Immature natural killer cell (primary cell): ENCODE data around the gene KCNJ11. TPM values are rescaled to one million over a fixed set of nuclear protein-coding genes. Genes with fewer than 3 reads are reported as not detected.

Source experiments
- DNase-seq, 3 donors: peaks; one replicate each; pipeline ENCODE4 v3.0.0; 2022; ENCODE audit warnings: mixed read lengths in 1 of 3
- H3K27ac Mint-ChIP-seq, 6 donors: one replicate each; pipeline ENCODE4 v1.8.0; 2020; ENCODE audit warnings: mixed read lengths in 6 of 6, mild to moderate bottlenecking in 5 of 6, inconsistent platforms in 4 of 6, moderate library complexity in 3 of 6
- H3K27me3 Mint-ChIP-seq, 3 donors: one replicate each; pipeline ENCODE4 v1.8.0; 2020 to 2021; ENCODE audit warnings: low read depth in 3 of 3, mild to moderate bottlenecking in 3 of 3, mixed read lengths in 3 of 3, moderate library complexity in 3 of 3, inconsistent platforms in 1 of 3
- H3K36me3 Mint-ChIP-seq, 3 donors: one replicate each; pipeline ENCODE4 v1.8.0; 2020; ENCODE audit warnings: mixed read lengths in 3 of 3, inconsistent platforms in 2 of 3, mild to moderate bottlenecking in 2 of 3
- H3K4me1 Mint-ChIP-seq, 2 donors: one replicate each; pipeline ENCODE4 v1.8.0; 2020; ENCODE audit warnings: inconsistent platforms in 2 of 2, mild to moderate bottlenecking in 2 of 2, mixed read lengths in 2 of 2, moderate library complexity in 1 of 2
- H3K4me3 Mint-ChIP-seq, 5 donors: one replicate each; pipeline ENCODE4 v1.8.0; 2020; ENCODE audit warnings: mild to moderate bottlenecking in 5 of 5, mixed read lengths in 5 of 5, inconsistent platforms in 3 of 5, moderate library complexity in 3 of 5
- H3K9me3 Mint-ChIP-seq, 6 donors: one replicate each; pipeline ENCODE4 v1.8.0; 2020; ENCODE audit warnings: mild to moderate bottlenecking in 6 of 6, mixed read lengths in 6 of 6, inconsistent platforms in 4 of 6, moderate library complexity in 3 of 6
- polyA plus RNA-seq, 3 donors: library from polyadenylated mRNA; unstranded; fragments of 300-500 nt; fragmentation: Illumina TruSeq; gene quantifications; one replicate each; pipeline ENCODE4 v1.2.3, GENCODE V29; 2021

KCNJ11 gene
- polyA plus RNA-seq, 3 donors from 2014 or later, result not detected

GRCh38 chr11:17379383-17380180, 8.9 kb downstream of the KCNJ11 start:
- H3K27ac Mint-ChIP-seq, result peak overlapping the region in 1 of 6 donors; percentile 70
- no peak for DNase-seq
- peaks cover 3 to 4% (median 4%) of the 10 kb centered on the region in 3 donors for H3K36me3 Mint-ChIP-seq
- peaks cover under 1 to 3% (median 2%) of the 10 kb centered on the region in 3 donors for H3K27me3 Mint-ChIP-seq
- H3K4me1 Mint-ChIP-seq, result no peaks in the 10 kb centered on the region
- peaks cover 0 to 3% (median 0%) of the 10 kb centered on the region in 6 donors for H3K9me3 Mint-ChIP-seq
- no peak overlapping the region for H3K4me3 Mint-ChIP-seq

GRCh38 chr11:17378655-17379054, 9.8 kb downstream of the KCNJ11 start:
- Mint-ChIP-seq H3K27ac (no peak overlapping the region), H3K4me3 (no peak overlapping the region), H3K36me3 (peaks cover 4 to 10% (median 5%) of the 10 kb centered on the region in 3 donors), H3K27me3 (peaks cover 2 to 7% (median 3%) of the 10 kb centered on the region in 3 donors), H3K9me3 (peaks cover 0 to 8% (median 2%) of the 10 kb centered on the region in 6 donors), H3K4me1 (no peaks in the 10 kb centered on the region)
- DNase-seq, result no peak

- Mint-ChIP-seq H3K4me1 (no peaks in the 10 kb centered on the region), H3K4me3 (no peak overlapping the region), H3K27ac (no peak overlapping the region), H3K9me3 (peaks cover 17 to 25% (median 20%) of the 10 kb centered on the region in 6 donors), H3K36me3 (peaks cover 19 to 30% (median 21%) of the 10 kb centered on the region in 3 donors), H3K27me3 (peaks cover 2 to 7% (median 3%) of the 10 kb centered on the region in 3 donors)
- DNase-seq, result no peak
Observed at GRCh38 chr11:17376493-17376892, 12.0 kb downstream of the KCNJ11 start.

GRCh38 chr11:17375547-17375946, 12.9 kb downstream of the KCNJ11 start:
- no peak for DNase-seq
- Mint-ChIP-seq H3K4me3 (no peak overlapping the region), H3K27ac (no peak overlapping the region), H3K27me3 (peaks cover 0 to 7% (median 2%) of the 10 kb centered on the region in 3 donors), H3K9me3 (peaks cover 26 to 35% (median 30%) of the 10 kb centered on the region in 6 donors), H3K36me3 (peaks cover 28 to 39% (median 31%) of the 10 kb centered on the region in 3 donors), H3K4me1 (no peaks in the 10 kb centered on the region)

- Mint-ChIP-seq H3K27ac (no peak overlapping the region), H3K4me1 (peaks cover 0 to 7% of the 10 kb centered on the region in 2 donors), H3K4me3 (no peak overlapping the region), H3K27me3 (peaks cover 0 to 7% (median 2%) of the 10 kb centered on the region in 3 donors), H3K9me3 (peaks cover 36 to 55% (median 43%) of the 10 kb centered on the region in 6 donors), H3K36me3 (peaks cover 52 to 75% (median 55%) of the 10 kb centered on the region in 3 donors)
- no peak for DNase-seq
Observed at GRCh38 chr11:17371614-17372013, 16.8 kb downstream of the KCNJ11 start.

GRCh38 chr11:17369684-17370243, 18.7 kb downstream of the KCNJ11 start:
- H3K9me3 Mint-ChIP-seq, result peaks cover 36 to 55% (median 43%) of the 10 kb centered on the region in 6 donors

GRCh38 chr11:17369094-17369493, 19.4 kb downstream of the KCNJ11 start:
- Mint-ChIP-seq H3K9me3 (peaks cover 36 to 55% (median 41%) of the 10 kb centered on the region in 6 donors), H3K27me3 (peaks cover 0 to 3% (median 0%) of the 10 kb centered on the region in 3 donors), H3K27ac (no peak overlapping the region), H3K4me3 (no peak overlapping the region), H3K36me3 (peaks cover 52 to 73% (median 53%) of the 10 kb centered on the region in 3 donors), H3K4me1 (peaks cover 0 to 7% of the 10 kb centered on the region in 2 donors)
- DNase-seq, result no peak

More at GRCh38 chr11:17369684-17370243, 18.7 kb downstream of the KCNJ11 start:
- H3K36me3 Mint-ChIP-seq, result peaks cover 52 to 78% (median 53%) of the 10 kb centered on the region in 3 donors
- no peak overlapping the region for H3K4me3 Mint-ChIP-seq
- H3K27me3 Mint-ChIP-seq, result peaks cover 0 to 7% (median 0%) of the 10 kb centered on the region in 3 donors
- H3K4me1 Mint-ChIP-seq, result peaks cover 0 to 7% of the 10 kb centered on the region in 2 donors
- H3K27ac Mint-ChIP-seq, result no peak overlapping the region
- no peak for DNase-seq

- Mint-ChIP-seq H3K4me3 (no peak overlapping the region), H3K36me3 (peaks cover 49 to 74% (median 57%) of the 10 kb centered on the region in 3 donors), H3K27me3 (peaks cover 0 to 3% (median 0%) of the 10 kb centered on the region in 3 donors), H3K4me1 (peaks cover 0 to 7% of the 10 kb centered on the region in 2 donors), H3K9me3 (peaks cover 35 to 52% (median 41%) of the 10 kb centered on the region in 6 donors), H3K27ac (no peak overlapping the region)
- no peak for DNase-seq
Observed at GRCh38 chr11:17368551-17368950, 19.9 kb downstream of the KCNJ11 start.

GRCh38 chr11:17366495-17366894, 22.0 kb downstream of the KCNJ11 start:
- no peak overlapping the region for H3K27ac Mint-ChIP-seq
- H3K4me3 Mint-ChIP-seq, result no peak overlapping the region
- peaks cover 0 to 7% of the 10 kb centered on the region in 2 donors for H3K4me1 Mint-ChIP-seq
- H3K27me3 Mint-ChIP-seq, result peaks cover 0 to 5% (median 2%) of the 10 kb centered on the region in 3 donors
- no peak for DNase-seq
- H3K36me3 Mint-ChIP-seq, result peaks cover 36 to 55% (median 40%) of the 10 kb centered on the region in 3 donors
- peaks cover 18 to 32% (median 25%) of the 10 kb centered on the region in 6 donors for H3K9me3 Mint-ChIP-seq

GRCh38 chr11:17354601-17354991, 33.9 kb downstream of the KCNJ11 start:
- peak overlapping the region; percentile 83 to 96 (median 95) for H3K4me3 Mint-ChIP-seq
- peak; percentile 67 to 70 (median 70) for DNase-seq
- peaks cover 32 to 40% of the 10 kb centered on the region in 2 donors for H3K4me1 Mint-ChIP-seq
- H3K27me3 Mint-ChIP-seq, result peaks cover 7 to 28% (median 21%) of the 10 kb centered on the region in 3 donors
- peaks cover 0 to under 1% (median 0%) of the 10 kb centered on the region in 3 donors for H3K36me3 Mint-ChIP-seq
- H3K9me3 Mint-ChIP-seq, result peaks cover 0 to 3% (median 0%) of the 10 kb centered on the region in 6 donors
- H3K27ac Mint-ChIP-seq, result peak overlapping the region in 5 of 6 donors; percentile 73 to 91 (median 87)

- H3K36me3 Mint-ChIP-seq, result no peaks in the 10 kb centered on the region
- peak overlapping the region; percentile 64 to 92 (median 87) for H3K27ac Mint-ChIP-seq
- H3K4me1 Mint-ChIP-seq, result peaks cover 32 to 40% of the 10 kb centered on the region in 2 donors
- H3K9me3 Mint-ChIP-seq, result peaks cover 0 to 3% (median 0%) of the 10 kb centered on the region in 6 donors
- DNase-seq, result peak in 1 of 3 donors; percentile 5
- peak overlapping the region; percentile 83 to 96 (median 95) for H3K4me3 Mint-ChIP-seq
- peaks cover 7 to 28% (median 21%) of the 10 kb centered on the region in 3 donors for H3K27me3 Mint-ChIP-seq
Observed at GRCh38 chr11:17353821-17354600, 34.4 kb downstream of the KCNJ11 start.

GRCh38 chr11:17352950-17353820, 35.3 kb downstream of the KCNJ11 start:
- DNase-seq, result peak; percentile 67 to 75 (median 71)
- H3K27me3 Mint-ChIP-seq, result peaks cover 7 to 28% (median 21%) of the 10 kb centered on the region in 3 donors

More at GRCh38 chr11:17352950-17353820, 35.3 kb downstream of the KCNJ11 start:
- H3K27ac Mint-ChIP-seq, result peak overlapping the region; percentile 74 to 96 (median 89)
- H3K9me3 Mint-ChIP-seq, result peaks cover 0 to 3% (median 0%) of the 10 kb centered on the region in 6 donors
- peak overlapping the region; percentile 83 to 96 (median 95) for H3K4me3 Mint-ChIP-seq
- peaks cover 32 to 40% of the 10 kb centered on the region in 2 donors for H3K4me1 Mint-ChIP-seq
- H3K36me3 Mint-ChIP-seq, result no peaks in the 10 kb centered on the region
